ENCODE measurements around the gene KDM4B.

KDM4B gene

DNA sequence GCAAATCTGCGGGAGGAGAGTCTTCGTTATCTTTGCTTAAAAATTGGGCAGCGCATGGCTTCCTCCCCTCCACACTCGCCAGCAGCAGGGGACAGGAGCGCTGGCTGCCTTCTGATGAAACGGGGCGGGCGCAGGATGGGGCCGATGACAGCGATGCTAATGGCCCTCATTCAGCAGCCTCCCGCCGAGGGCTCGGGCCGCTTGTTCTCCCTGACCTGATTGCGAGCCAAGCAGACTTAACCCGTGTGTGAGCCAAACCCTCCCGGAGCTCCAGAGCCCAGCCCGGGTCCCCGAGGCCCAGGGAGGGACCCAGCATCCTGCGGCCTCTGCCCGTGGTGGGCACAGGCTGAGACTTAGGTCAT lies 90.3 kb downstream of the KDM4B start:
- DNase-seq (ENCODE audit: low spot score) (no peak), ATAC-seq (ENCODE audit: low read depth) (no peak)
- H3K4me3 ChIP-seq (ENCODE audit: severe bottlenecking), result no peak overlapping the region
- TF ChIP-seq, protein P1, sequence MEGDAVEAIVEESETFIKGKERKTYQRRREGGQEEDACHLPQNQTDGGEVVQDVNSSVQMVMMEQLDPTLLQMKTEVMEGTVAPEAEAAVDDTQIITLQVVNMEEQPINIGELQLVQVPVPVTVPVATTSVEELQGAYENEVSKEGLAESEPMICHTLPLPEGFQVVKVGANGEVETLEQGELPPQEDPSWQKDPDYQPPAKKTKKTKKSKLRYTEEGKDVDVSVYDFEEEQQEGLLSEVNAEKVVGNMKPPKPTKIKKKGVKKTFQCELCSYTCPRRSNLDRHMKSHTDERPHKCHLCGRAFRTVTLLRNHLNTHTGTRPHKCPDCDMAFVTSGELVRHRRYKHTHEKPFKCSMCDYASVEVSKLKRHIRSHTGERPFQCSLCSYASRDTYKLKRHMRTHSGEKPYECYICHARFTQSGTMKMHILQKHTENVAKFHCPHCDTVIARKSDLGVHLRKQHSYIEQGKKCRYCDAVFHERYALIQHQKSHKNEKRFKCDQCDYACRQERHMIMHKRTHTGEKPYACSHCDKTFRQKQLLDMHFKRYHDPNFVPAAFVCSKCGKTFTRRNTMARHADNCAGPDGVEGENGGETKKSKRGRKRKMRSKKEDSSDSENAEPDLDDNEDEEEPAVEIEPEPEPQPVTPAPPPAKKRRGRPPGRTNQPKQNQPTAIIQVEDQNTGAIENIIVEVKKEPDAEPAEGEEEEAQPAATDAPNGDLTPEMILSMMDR (IDR thresholded peaks at IDR 0.05; ENCODE audit: poor library complexity, severe bottlenecking), result no peak
- no peaks in the 10 kb centered on the region for H3K27me3 ChIP-seq (ENCODE audit: insufficient read depth, poor library complexity, severe bottlenecking)
- H3K36me3 ChIP-seq (ENCODE audit: low read depth), result 0 out of 2 replicates have a peak, but pooled peaks cover 2% of the 10 kb centered on the region
- H3K27ac ChIP-seq (ENCODE audit: poor library complexity, severe bottlenecking), result no peak overlapping the region
- H3K4me1 ChIP-seq (ENCODE audit: insufficient read depth, poor library complexity, severe bottlenecking), result no peaks in the 10 kb centered on the region
- no peaks in the 10 kb centered on the region for H3K9me3 ChIP-seq (ENCODE audit: severe bottlenecking)

DNA sequence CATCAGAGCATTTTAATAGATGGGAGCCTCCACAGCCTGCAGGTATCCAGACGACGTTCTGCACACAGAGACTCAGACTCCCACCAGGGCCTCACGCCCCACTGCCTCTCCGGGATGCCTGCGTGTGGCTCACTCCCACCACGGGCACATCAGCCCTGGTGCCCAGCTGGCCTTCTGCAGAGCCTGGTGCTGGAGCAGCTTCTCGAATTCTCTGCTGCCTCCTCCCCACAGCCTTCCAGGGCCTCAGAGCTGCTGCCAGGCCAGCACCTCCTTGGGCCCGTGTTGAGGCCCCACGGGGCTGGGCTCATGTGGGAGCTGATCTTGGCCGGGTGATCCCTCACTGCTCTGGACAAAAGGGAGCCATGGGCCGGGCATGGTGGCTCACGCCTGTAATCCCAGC lies 90.9 kb downstream of the KDM4B start:
- Histone ChIP-seq H3K36me3 (ENCODE audit: low read depth) (0 out of 2 replicates have a peak, but pooled peaks cover 2% of the 10 kb centered on the region), H3K4me3 (ENCODE audit: severe bottlenecking) (no peak overlapping the region), H3K27ac (ENCODE audit: poor library complexity, severe bottlenecking) (no peak overlapping the region), H3K9me3 (ENCODE audit: severe bottlenecking) (no peaks in the 10 kb centered on the region), H3K4me1 (ENCODE audit: insufficient read depth, poor library complexity, severe bottlenecking) (no peaks in the 10 kb centered on the region), H3K27me3 (ENCODE audit: insufficient read depth, poor library complexity, severe bottlenecking) (no peaks in the 10 kb centered on the region)
- TF ChIP-seq, protein P1 (IDR thresholded peaks at IDR 0.05; ENCODE audit: poor library complexity, severe bottlenecking), result no peak
- ATAC-seq (ENCODE audit: low read depth), result no peak
- no peak for DNase-seq (ENCODE audit: low spot score)

DNA sequence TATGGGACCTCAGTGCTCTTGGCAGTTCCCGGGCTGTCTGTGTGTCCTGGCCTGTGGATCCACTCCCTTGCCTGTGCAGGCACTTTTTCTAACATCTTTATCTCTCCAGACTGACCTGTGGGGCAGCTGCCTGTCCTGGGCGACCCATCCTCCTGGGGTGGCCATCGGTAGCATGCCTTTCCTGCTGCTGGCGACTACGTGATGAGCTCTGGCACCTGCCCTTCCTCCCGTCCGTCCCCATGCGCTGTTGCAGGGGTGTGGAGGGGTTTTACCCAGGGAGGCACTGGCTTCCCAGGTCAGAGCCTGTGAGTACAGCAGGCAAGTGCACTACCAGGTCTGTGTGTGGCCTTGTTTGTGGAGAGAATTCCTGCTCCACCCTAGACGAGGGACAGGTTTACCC lies 93.3 kb downstream of the KDM4B start:
- DNase-seq (ENCODE audit: low spot score) (no peak), ATAC-seq (ENCODE audit: low read depth) (no peak)
- Histone ChIP-seq H3K4me1 (ENCODE audit: insufficient read depth, poor library complexity, severe bottlenecking) (no peaks in the 10 kb centered on the region), H3K27me3 (ENCODE audit: insufficient read depth, poor library complexity, severe bottlenecking) (no peaks in the 10 kb centered on the region), H3K36me3 (ENCODE audit: low read depth) (0 out of 2 replicates have a peak, but pooled peaks cover 2% of the 10 kb centered on the region), H3K9me3 (ENCODE audit: severe bottlenecking) (no peaks in the 10 kb centered on the region), H3K27ac (ENCODE audit: poor library complexity, severe bottlenecking) (no peak overlapping the region), H3K4me3 (ENCODE audit: severe bottlenecking) (no peak overlapping the region)
- TF ChIP-seq, protein P1 (IDR thresholded peaks at IDR 0.05; ENCODE audit: poor library complexity, severe bottlenecking), result no peak

DNA sequence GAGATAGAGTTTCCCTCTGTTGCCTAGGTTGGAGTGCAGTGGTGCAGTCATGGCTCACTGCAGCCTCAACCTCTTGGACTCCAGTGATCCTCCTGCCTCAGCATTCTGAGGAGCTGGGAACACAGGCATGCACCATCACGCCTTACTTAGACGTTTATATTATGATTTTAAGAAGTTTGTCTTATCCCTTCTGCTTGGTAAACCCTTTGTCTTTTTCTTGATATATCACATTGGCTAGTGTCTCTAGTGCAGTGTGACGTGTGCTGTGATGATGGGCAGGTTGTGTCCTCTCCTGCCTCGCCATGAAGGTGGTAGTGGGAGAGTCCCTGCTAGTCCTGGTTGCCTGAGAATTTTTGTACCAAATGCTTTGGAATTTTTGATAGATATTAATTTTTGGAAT lies 93.9 kb downstream of the KDM4B start:
- H3K27ac ChIP-seq (ENCODE audit: poor library complexity, severe bottlenecking), result no peak overlapping the region
- H3K36me3 ChIP-seq (ENCODE audit: low read depth), result no peaks in the 10 kb centered on the region
- TF ChIP-seq, protein P1 (IDR thresholded peaks at IDR 0.05; ENCODE audit: poor library complexity, severe bottlenecking), result no peak
- no peaks in the 10 kb centered on the region for H3K4me1 ChIP-seq (ENCODE audit: insufficient read depth, poor library complexity, severe bottlenecking)
- no peaks in the 10 kb centered on the region for H3K27me3 ChIP-seq (ENCODE audit: insufficient read depth, poor library complexity, severe bottlenecking)
- no peak overlapping the region for H3K4me3 ChIP-seq (ENCODE audit: severe bottlenecking)
- ATAC-seq (ENCODE audit: low read depth), result no peak
- H3K9me3 ChIP-seq (ENCODE audit: severe bottlenecking), result no peaks in the 10 kb centered on the region
- no peak for DNase-seq (ENCODE audit: low spot score)

DNA sequence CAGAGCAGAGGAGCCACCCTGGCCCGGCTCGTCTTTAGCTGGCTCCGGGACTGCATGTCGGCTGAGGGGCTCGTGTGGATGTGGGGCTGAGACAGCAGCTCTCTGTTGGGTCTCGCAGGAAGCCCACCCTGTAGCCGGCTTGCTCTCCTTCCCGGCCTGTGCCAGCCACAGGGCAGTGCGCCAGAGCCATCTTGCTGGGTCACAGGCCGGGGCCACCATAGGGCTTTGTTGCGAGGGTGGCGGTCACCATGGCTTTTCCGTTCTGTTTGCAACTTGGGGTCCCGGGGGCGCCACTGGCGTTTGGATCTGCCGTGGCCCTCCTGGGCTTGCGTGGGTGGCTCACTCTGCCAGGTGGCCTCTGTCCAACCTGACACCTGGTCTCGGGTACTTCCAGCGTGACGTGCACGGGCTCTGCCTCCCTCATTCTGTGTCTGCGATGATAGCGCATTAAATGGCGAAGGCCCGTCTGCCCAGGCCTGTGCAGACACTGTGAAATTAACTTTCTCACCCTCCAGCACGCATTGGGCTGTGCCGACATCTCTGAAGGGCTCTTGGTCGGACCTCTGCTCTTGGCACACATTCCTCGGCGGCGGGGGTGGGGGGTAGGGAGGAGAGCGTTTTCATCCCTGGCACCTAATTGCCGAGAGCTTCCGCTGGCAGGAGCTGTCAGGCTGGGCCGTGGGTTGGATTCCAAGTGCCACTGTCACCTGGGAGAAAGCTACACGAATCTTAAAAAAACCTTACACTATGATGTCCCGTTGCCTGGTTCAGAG lies 95.1 kb downstream of the KDM4B start:
- H3K4me3 ChIP-seq (ENCODE audit: severe bottlenecking), result no peak overlapping the region
- no peaks in the 10 kb centered on the region for H3K36me3 ChIP-seq (ENCODE audit: low read depth)
- TF ChIP-seq, protein P1 (IDR thresholded peaks at IDR 0.05; ENCODE audit: poor library complexity, severe bottlenecking), result no peak
- no peaks in the 10 kb centered on the region for H3K27me3 ChIP-seq (ENCODE audit: insufficient read depth, poor library complexity, severe bottlenecking)
- no peak overlapping the region for H3K27ac ChIP-seq (ENCODE audit: poor library complexity, severe bottlenecking)
- no peaks in the 10 kb centered on the region for H3K4me1 ChIP-seq (ENCODE audit: insufficient read depth, poor library complexity, severe bottlenecking)
- no peaks in the 10 kb centered on the region for H3K9me3 ChIP-seq (ENCODE audit: severe bottlenecking)
- ATAC-seq (ENCODE audit: low read depth) (no peak), DNase-seq (ENCODE audit: low spot score) (no peak)
